K562 (cell line): Measurements from ENCODE around the gene CALHM4. TPM values are rescaled to one million over a fixed set of nuclear protein-coding genes. Genes with fewer than 3 reads are reported as not detected.

Source experiments
- ATAC-seq: fragments of 200-7000 bp; cut with Tn5 transposase; 3 replicates; pipeline ENCODE4 v1.9.1; 2020; ENCODE audit warnings: moderate library complexity
- BruUV-seq: library from RNA; stranded (reverse); fragments of 400-500 nt; replicated peaks from 2 replicates; lab custom pipeline; 2021; lab: Mats Ljungman, UMichigan
- CTCF ChIA-PET: fragments of 300-600 bp; formaldehyde crosslinking; extraction: SDS; loops from one replicate; lab custom pipeline; 2021; ENCODE audit warnings: low intra/inter-chr PET ratio; lab: Yijun Ruan, JAX
- POLR2A ChIA-PET: fragments of 300-600, 350-650 bp; sonication (Branson Sonifier 250); formaldehyde crosslinking; extraction: SDS; loops from one replicate; lab custom pipeline; 2021; ENCODE audit warnings: antibody characterized with exemption, inconsistent platforms; lab: Yijun Ruan, JAX
- DNase-seq, 4 experiments: peaks; one replicate each; pipeline versions ENCODE4 v3.0.0 to v3.0.0-alpha.2; 2011 to 2018; ENCODE audit warnings: low spot score in 3 of 4, mixed read lengths in 3 of 4; ENCODE audit errors: extremely low read depth in 1 of 4
- FAIRE-seq: peaks from 2 replicates; lab custom pipeline; 2011; peaks lifted over from hg19 to GRCh38; lab: Jason Lieb, UNC
- H2AFZ ChIP-seq: 2 replicates; pipeline ENCODE4 v1.6.0; 2011; ENCODE audit warnings: low read depth, low read length, control low read depth, inconsistent platforms
- H3K27ac ChIP-seq: fragments of 200-600 bp; 3 replicates; pipeline ENCODE4 v1.8.0; 2011; ENCODE audit warnings: low read depth, mild to moderate bottlenecking, control low read depth, inconsistent platforms, low read length, moderate library complexity, mixed read lengths; ENCODE audit errors: extremely low read depth
- H3K27me3 ChIP-seq, 2 experiments: fragments of 300-600 bp in 1 of 2; 2 replicates in 1 of 2; 3 replicates in 1 of 2; pipeline versions ENCODE4 v1.6.0 to v1.8.0; 2011; ENCODE audit warnings: inconsistent platforms in 2 of 2, low read length in 2 of 2, mild to moderate bottlenecking in 1 of 2, mixed read lengths in 1 of 2, moderate library complexity in 1 of 2; ENCODE audit not compliant: control insufficient read depth in 2 of 2, insufficient read depth in 2 of 2
- H3K36me3 ChIP-seq: fragments of 300-600 bp; 3 replicates; pipeline ENCODE4 v1.8.0; 2011; ENCODE audit warnings: mild to moderate bottlenecking, low read length, inconsistent platforms; ENCODE audit not compliant: control insufficient read depth, insufficient read depth
- H3K4me1 ChIP-seq, 2 experiments: fragments of 200-600 bp in 1 of 2; replicated peaks in 1 of 2; 2 replicates in 1 of 2; 3 replicates in 1 of 2; pipeline versions ENCODE4 v1.5.1 to v1.8.0; 2011; ENCODE audit warnings: inconsistent platforms in 2 of 2, low read length in 2 of 2, mild to moderate bottlenecking in 1 of 2, mixed read lengths in 1 of 2, moderate library complexity in 1 of 2; ENCODE audit not compliant: control insufficient read depth in 2 of 2, insufficient read depth in 2 of 2
- H3K4me2 ChIP-seq: 2 replicates; pipeline ENCODE4 v1.6.1; 2011; ENCODE audit warnings: low read length, control low read depth, inconsistent platforms, mixed read lengths; ENCODE audit not compliant: insufficient read depth
- H3K4me3 ChIP-seq: fragments of 200-600 bp; sonication (generic), shearing (Covaris generic); 2 replicates; pipeline ENCODE4 v1.5.1; 2016; ENCODE audit warnings: control low read depth, inconsistent platforms
- H3K79me2 ChIP-seq: fragments of 200-600 bp; 3 replicates; pipeline ENCODE4 v1.8.0; 2011; ENCODE audit warnings: low read length, inconsistent platforms; ENCODE audit not compliant: control insufficient read depth, insufficient read depth
- H3K9ac ChIP-seq, 2 experiments: 2 replicates each; pipeline versions ENCODE4 v1.6.0 to v1.6.1; 2011; ENCODE audit warnings: low read depth in 2 of 2, low read length in 2 of 2, control low read depth in 1 of 2, inconsistent platforms in 1 of 2, mild to moderate bottlenecking in 1 of 2, mixed read lengths in 1 of 2; ENCODE audit not compliant: insufficient read depth in 1 of 2
- H3K9me1 ChIP-seq: one replicate; pipeline ENCODE4 v1.6.0; 2011; ENCODE audit warnings: inconsistent platforms, mild to moderate bottlenecking, low read length, moderate library complexity; ENCODE audit not compliant: control insufficient read depth, insufficient read depth
- H3K9me3 ChIP-seq: replicated peaks from 2 replicates; pipeline ENCODE4 v1.5.1; 2011; ENCODE audit warnings: low read depth, low read length, inconsistent platforms; ENCODE audit not compliant: control insufficient read depth, insufficient read depth
- H4K20me1 ChIP-seq: replicated peaks from 2 replicates; pipeline ENCODE4 v1.6.1; 2011; ENCODE audit warnings: low read length, inconsistent platforms, mixed read lengths; ENCODE audit not compliant: control insufficient read depth, insufficient read depth
- BRF2 ChIP-seq: IDR thresholded peaks from 3 replicates; pipeline ENCODE4 v1.6.1; 2011; ENCODE audit warnings: borderline replicate concordance, mild to moderate bottlenecking; ENCODE audit not compliant: insufficient read length, insufficient read depth
- FOXP4 ChIP-seq: sonication (generic); formaldehyde crosslinking; IDR thresholded peaks from 2 replicates; pipeline ENCODE4 v1.8.0; 2022; ENCODE audit warnings: mild to moderate bottlenecking, missing genetic modification reagents, borderline replicate concordance
- GABPB1 ChIP-seq: sonication (generic); formaldehyde crosslinking; IDR thresholded peaks from 2 replicates; pipeline ENCODE4 v1.8.0; 2022; ENCODE audit warnings: mild to moderate bottlenecking, missing genetic modification reagents
- PHB ChIP-seq: fragments of 250-450 bp; sonication (Bioruptor Pico); IDR thresholded peaks from 2 replicates; pipeline ENCODE4 v1.5.0; 2021
- RBM15 ChIP-seq: fragments of 200-400 bp; formaldehyde crosslinking; IDR thresholded peaks from 2 replicates; pipeline ENCODE4 v1.6.1; 2018; ENCODE audit warnings: mild to moderate bottlenecking, low read length, moderate library complexity; ENCODE audit not compliant: insufficient read depth
- SMARCC2 ChIP-seq: fragments of 450-650 bp; IDR thresholded peaks from 2 replicates; pipeline ENCODE4 v1.6.1; 2017; ENCODE audit warnings: antibody characterized with exemption, moderate library complexity, mild to moderate bottlenecking, low read depth
- WGBS: fragments of 100-300 bp; shearing (Covaris generic); methylation state at CpG from one replicate; pipeline ENCODE4 v1.1.6; 2016; ENCODE audit warnings: low coverage, mixed read lengths; ENCODE audit not compliant: insufficient coverage; ENCODE audit errors: missing lambda C conversion rate; 5-methylcytosine and 5-hydroxymethylcytosine counted together
- in situ Hi-C: fragments of 300-500 bp; cut with MboI; formaldehyde crosslinking; loops from 4 replicates; pipeline ENCODE4 v1.15.0; 2018; ENCODE audit warnings: inconsistent platforms, mixed read lengths
- intact Hi-C: fragments of 100-400 bp; cut with micrococcal nuclease; formaldehyde crosslinking; loops from 2 replicates; pipeline ENCODE4 v1.14.2; 2022
- polyA plus RNA-seq, 8 experiments: library from polyadenylated mRNA; depleted of rRNA in 4 of 8; stranded (reverse) in 5 of 8; unstranded in 3 of 8; fragments of >200 nt; fragmentation: Nextera tagmentation in 2 of 8; fragmentation: Illumina TruSeq in 1 of 8; extraction: Ambion mirVana in 2 of 8; extraction: Trizol in 1 of 8; gene quantifications; 2 replicates each; pipeline versions ENCODE4 v1.2.1 to v1.2.3, GENCODE V29; 2011 to 2014; ENCODE audit warnings: inconsistent platforms in 1 of 8, missing spikeins in 1 of 8
- total RNA-seq, 7 experiments: library from RNA; depleted of rRNA in 6 of 7; stranded (reverse); fragments of >200 nt in 6 of 7; fragmentation: Illumina TruSeq in 2 of 7; extraction: Trizol in 2 of 7; gene quantifications; 2 replicates each; pipeline versions ENCODE4 v1.2.1 to v1.2.3, GENCODE V29; 2011 to 2021; ENCODE audit warnings: low replicate concordance in 1 of 7
- TF ChIP-seq, protein P1 (sequence below): fragments of 450-650 bp; IDR thresholded peaks from 2 replicates; pipeline ENCODE4 v1.6.1; 2017; ENCODE audit warnings: antibody characterized with exemption, mild to moderate bottlenecking
- TF ChIP-seq, protein P2 (sequence below): fragments of 250-450 bp; sonication (Bioruptor Pico); IDR thresholded peaks from 2 replicates; pipeline ENCODE4 v1.8.0; 2021; ENCODE audit warnings: moderate library complexity, mild to moderate bottlenecking, inconsistent platforms
- TF ChIP-seq, protein P3 (sequence below): sonication (generic); formaldehyde crosslinking; IDR thresholded peaks from 2 replicates; pipeline ENCODE4 v1.8.0; 2022; ENCODE audit warnings: mild to moderate bottlenecking, missing genetic modification reagents

The CALHM4 gene
- total and polyA plus RNA-seq, 9 of the 15 experiments (the other 6 are each of a cell fraction or from before 2014, with no cell fraction given), result not detected

DNA sequence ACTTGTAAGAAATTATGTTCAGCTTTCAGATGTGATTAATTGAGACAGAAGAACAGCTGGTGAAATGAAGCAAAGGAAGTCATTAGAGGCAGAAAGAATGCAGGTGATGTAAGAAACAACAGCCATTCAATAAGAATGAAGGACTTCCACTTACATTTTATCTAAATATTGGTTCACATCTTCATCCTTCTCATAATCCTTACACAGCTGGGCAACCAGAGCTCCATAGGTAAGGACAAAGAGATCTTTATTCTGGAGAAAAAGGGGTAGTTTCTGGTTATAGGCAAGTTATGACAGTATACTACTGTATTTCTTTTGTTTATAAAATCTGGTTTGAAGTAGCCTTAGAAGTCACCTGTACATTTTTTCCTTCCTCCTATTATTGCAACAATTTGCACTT lies 10.4 kb upstream of the CALHM4 start (continued):
- TF ChIP-seq BRF2, result no peak
- TF ChIP-seq, all 486 proteins: peak for 0

DNA sequence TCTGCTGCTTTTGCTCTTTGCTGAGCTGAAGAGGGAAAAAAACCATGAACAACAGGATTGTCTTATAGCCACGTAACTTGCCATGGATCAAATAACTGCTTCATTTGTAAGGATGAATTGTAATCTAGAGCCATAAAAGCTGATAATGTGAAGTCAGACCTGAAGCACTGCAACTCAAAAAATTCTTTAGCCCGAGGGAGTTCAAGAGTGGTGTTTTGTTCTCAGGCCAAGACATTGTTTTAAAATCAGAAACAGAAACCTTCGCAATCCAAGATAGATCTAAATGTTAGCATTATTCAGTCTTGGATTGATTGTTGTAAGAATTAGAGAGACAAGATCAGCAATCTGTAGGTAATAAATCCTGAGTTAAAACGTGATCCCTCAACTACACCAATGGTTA lies 7.9 kb upstream of the CALHM4 start, which contains the start of gene TRAPPC3L:
Gene TRAPPC3L (minus strand): TSS at position 34 of the 400 bp plus-strand sequence. CDS start 170 bp downstream, outside the sequence.
- H3K27ac ChIP-seq, result no peak within 1 kb of the TSS
- FAIRE-seq (no peak), DNase-seq (no peak), ATAC-seq (no peak)
- H3K9ac ChIP-seq, result no peak within 1 kb of the TSS
- ChIA-PET POLR2A (interaction anchor here (0.6 to 1.4 kb wide), 2 partner anchors 12 to 14 kb away, joined by 3 to 4 read pairs; no protein-coding TSS in a partner anchor), CTCF (no interaction called here)
- intact Hi-C loops (no loop called here), in situ Hi-C loops (no loop called here)
- H3K4me2 ChIP-seq, result no peak within 1 kb of the TSS
- H3K9me1 ChIP-seq, result no peaks in the 10 kb centered on the region
- no peaks in the 10 kb centered on the region for H3K9me3 ChIP-seq
- H3K4me3 ChIP-seq, result no peak within 1 kb of the TSS
- 1% methylated on average over 4 of the region's 4 CpGs for WGBS
- no peaks in the 10 kb centered on the region for H3K36me3 ChIP-seq
- no peaks in the 10 kb centered on the region for H4K20me1 ChIP-seq
- H3K79me2 ChIP-seq, result no peaks in the 10 kb centered on the region
- H3K27me3 ChIP-seq, result peaks cover 8 to 16% of the 10 kb centered on the region in 2 experiments; a peak in 4 of 5 replicates
- H2AFZ ChIP-seq, result no peak within 1 kb of the TSS
- no peaks in the 10 kb centered on the region for H3K4me1 ChIP-seq
- BruUV-seq, result no TSS peak
- no peak for TF ChIP-seq RBM15
- TF ChIP-seq, protein P1, sequence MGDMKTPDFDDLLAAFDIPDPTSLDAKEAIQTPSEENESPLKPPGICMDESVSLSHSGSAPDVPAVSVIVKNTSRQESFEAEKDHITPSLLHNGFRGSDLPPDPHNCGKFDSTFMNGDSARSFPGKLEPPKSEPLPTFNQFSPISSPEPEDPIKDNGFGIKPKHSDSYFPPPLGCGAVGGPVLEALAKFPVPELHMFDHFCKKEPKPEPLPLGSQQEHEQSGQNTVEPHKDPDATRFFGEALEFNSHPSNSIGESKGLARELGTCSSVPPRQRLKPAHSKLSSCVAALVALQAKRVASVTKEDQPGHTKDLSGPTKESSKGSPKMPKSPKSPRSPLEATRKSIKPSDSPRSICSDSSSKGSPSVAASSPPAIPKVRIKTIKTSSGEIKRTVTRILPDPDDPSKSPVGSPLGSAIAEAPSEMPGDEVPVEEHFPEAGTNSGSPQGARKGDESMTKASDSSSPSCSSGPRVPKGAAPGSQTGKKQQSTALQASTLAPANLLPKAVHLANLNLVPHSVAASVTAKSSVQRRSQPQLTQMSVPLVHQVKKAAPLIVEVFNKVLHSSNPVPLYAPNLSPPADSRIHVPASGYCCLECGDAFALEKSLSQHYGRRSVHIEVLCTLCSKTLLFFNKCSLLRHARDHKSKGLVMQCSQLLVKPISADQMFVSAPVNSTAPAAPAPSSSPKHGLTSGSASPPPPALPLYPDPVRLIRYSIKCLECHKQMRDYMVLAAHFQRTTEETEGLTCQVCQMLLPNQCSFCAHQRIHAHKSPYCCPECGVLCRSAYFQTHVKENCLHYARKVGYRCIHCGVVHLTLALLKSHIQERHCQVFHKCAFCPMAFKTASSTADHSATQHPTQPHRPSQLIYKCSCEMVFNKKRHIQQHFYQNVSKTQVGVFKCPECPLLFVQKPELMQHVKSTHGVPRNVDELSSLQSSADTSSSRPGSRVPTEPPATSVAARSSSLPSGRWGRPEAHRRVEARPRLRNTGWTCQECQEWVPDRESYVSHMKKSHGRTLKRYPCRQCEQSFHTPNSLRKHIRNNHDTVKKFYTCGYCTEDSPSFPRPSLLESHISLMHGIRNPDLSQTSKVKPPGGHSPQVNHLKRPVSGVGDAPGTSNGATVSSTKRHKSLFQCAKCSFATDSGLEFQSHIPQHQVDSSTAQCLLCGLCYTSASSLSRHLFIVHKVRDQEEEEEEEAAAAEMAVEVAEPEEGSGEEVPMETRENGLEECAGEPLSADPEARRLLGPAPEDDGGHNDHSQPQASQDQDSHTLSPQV, result no peak
- TF ChIP-seq PHB (CRISPR knock-in tag), result no peak
- no peak for TF ChIP-seq SMARCC2
- TF ChIP-seq GABPB1, result no peak
- TF ChIP-seq FOXP4 (CRISPR knock-in tag), result no peak
- TF ChIP-seq, protein P2, sequence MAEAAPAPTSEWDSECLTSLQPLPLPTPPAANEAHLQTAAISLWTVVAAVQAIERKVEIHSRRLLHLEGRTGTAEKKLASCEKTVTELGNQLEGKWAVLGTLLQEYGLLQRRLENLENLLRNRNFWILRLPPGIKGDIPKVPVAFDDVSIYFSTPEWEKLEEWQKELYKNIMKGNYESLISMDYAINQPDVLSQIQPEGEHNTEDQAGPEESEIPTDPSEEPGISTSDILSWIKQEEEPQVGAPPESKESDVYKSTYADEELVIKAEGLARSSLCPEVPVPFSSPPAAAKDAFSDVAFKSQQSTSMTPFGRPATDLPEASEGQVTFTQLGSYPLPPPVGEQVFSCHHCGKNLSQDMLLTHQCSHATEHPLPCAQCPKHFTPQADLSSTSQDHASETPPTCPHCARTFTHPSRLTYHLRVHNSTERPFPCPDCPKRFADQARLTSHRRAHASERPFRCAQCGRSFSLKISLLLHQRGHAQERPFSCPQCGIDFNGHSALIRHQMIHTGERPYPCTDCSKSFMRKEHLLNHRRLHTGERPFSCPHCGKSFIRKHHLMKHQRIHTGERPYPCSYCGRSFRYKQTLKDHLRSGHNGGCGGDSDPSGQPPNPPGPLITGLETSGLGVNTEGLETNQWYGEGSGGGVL (CRISPR knock-in tag), result no peak
- TF ChIP-seq, protein P3, sequence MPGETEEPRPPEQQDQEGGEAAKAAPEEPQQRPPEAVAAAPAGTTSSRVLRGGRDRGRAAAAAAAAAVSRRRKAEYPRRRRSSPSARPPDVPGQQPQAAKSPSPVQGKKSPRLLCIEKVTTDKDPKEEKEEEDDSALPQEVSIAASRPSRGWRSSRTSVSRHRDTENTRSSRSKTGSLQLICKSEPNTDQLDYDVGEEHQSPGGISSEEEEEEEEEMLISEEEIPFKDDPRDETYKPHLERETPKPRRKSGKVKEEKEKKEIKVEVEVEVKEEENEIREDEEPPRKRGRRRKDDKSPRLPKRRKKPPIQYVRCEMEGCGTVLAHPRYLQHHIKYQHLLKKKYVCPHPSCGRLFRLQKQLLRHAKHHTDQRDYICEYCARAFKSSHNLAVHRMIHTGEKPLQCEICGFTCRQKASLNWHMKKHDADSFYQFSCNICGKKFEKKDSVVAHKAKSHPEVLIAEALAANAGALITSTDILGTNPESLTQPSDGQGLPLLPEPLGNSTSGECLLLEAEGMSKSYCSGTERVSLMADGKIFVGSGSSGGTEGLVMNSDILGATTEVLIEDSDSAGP (CRISPR knock-in tag), result no peak
